PC-3 (cell line): ENCODE data around the gene MRPL21.

ENCODE experiments used
- EZH2 ChIP-seq: fragments of 300-600 bp; sonication (generic); IDR thresholded peaks from one replicate; pipeline ENCODE4 v1.6.1; 2017; ENCODE audit warnings: antibody characterized with exemption, mild to moderate bottlenecking, low read length; ENCODE audit not compliant: unreplicated experiment
- EZH2phosphoT487 ChIP-seq: fragments of 300-600 bp; sonication (generic); IDR thresholded peaks from 2 replicates; pipeline ENCODE4 v1.6.1; 2018; ENCODE audit warnings: mild to moderate bottlenecking, antibody characterized with exemption, low read length, borderline replicate concordance
- TF ChIP-seq, protein P1 (sequence below): fragments of 300-600 bp; sonication (generic); conservative IDR thresholded peaks from 2 replicates; pipeline ENCODE4 v1.5.1; 2017; ENCODE audit warnings: antibody characterized with exemption, low read depth, mild to moderate bottlenecking, low read length

DNA sequence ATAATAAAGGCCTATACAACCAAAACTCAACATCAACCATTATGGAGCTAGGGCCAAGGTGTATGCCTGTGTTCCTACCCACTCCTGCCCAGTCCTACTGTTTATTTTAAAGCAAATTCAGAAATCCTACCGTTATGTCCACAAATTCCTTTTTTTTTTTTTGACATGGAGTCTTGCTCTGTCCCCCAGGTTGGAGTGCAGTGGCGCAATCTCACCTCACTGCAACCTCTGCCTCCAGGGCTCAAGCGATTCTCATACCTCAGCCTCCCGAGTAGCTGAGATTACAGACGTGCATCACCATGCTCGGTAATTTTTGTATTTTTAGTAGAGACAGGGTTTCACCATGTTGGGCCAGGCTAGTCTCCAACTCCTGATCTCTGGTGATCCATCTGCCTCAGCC is 58.8 kb downstream of the MRPL21 start:
- TF ChIP-seq, protein P1, sequence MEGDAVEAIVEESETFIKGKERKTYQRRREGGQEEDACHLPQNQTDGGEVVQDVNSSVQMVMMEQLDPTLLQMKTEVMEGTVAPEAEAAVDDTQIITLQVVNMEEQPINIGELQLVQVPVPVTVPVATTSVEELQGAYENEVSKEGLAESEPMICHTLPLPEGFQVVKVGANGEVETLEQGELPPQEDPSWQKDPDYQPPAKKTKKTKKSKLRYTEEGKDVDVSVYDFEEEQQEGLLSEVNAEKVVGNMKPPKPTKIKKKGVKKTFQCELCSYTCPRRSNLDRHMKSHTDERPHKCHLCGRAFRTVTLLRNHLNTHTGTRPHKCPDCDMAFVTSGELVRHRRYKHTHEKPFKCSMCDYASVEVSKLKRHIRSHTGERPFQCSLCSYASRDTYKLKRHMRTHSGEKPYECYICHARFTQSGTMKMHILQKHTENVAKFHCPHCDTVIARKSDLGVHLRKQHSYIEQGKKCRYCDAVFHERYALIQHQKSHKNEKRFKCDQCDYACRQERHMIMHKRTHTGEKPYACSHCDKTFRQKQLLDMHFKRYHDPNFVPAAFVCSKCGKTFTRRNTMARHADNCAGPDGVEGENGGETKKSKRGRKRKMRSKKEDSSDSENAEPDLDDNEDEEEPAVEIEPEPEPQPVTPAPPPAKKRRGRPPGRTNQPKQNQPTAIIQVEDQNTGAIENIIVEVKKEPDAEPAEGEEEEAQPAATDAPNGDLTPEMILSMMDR: no peak
- TF ChIP-seq EZH2phosphoT487: no peak
- no peak for TF ChIP-seq EZH2
